K562 (cell line): ENCODE results near the gene MTO1. TPM values are rescaled to one million over a fixed set of nuclear protein-coding genes. Genes with fewer than 3 reads are reported as not detected.

ENCODE experiments used
- C11orf30 ChIP-seq: fragments of 450-650 bp; IDR thresholded peaks from 2 replicates; pipeline ENCODE4 v1.6.1; 2016; ENCODE audit warnings: low read depth, mild to moderate bottlenecking
- HNRNPH1 ChIP-seq: fragments of 200-400 bp; formaldehyde crosslinking; optimal IDR thresholded peaks from 2 replicates; pipeline ENCODE3; 2017; ENCODE audit warnings: low read depth, mild to moderate bottlenecking, low read length, moderate library complexity
- KHSRP ChIP-seq: fragments of 450-650 bp; IDR thresholded peaks from 2 replicates; pipeline ENCODE4 v1.6.1; 2017
- MXD1 ChIP-seq: fragments of 250-450 bp; sonication (Bioruptor Pico); IDR thresholded peaks from 2 replicates; pipeline ENCODE4 v1.8.0; 2021; ENCODE audit warnings: borderline replicate concordance, mild to moderate bottlenecking, moderate library complexity; ENCODE audit not compliant: poor library complexity, severe bottlenecking
- NELFE ChIP-seq: IDR thresholded peaks from 2 replicates; pipeline ENCODE4 v1.6.1; 2011; ENCODE audit warnings: mild to moderate bottlenecking; ENCODE audit not compliant: insufficient read depth, insufficient read length
- NFYB ChIP-seq: IDR thresholded peaks from 2 replicates; pipeline ENCODE4 v1.6.1; 2011; ENCODE audit warnings: mild to moderate bottlenecking, moderate library complexity; ENCODE audit not compliant: insufficient read length; ENCODE audit errors: extremely low read depth
- NRF1 ChIP-seq, 2 experiments: fragments of 450-650 bp; IDR thresholded peaks in 1 of 2; conservative IDR thresholded peaks in 1 of 2; 2 replicates each; pipeline ENCODE4 v1.6.1; 2014; ENCODE audit warnings: mild to moderate bottlenecking in 2 of 2
- POLR2AphosphoS5 ChIP-seq: IDR thresholded peaks from 2 replicates; pipeline ENCODE4 v1.6.1; 2011; ENCODE audit warnings: mild to moderate bottlenecking, low read depth, low read length, moderate library complexity; ENCODE audit not compliant: control insufficient read depth, insufficient read depth
- POLR2G ChIP-seq: fragments of 200-400 bp; formaldehyde crosslinking; IDR thresholded peaks from 2 replicates; pipeline ENCODE4 v1.6.1; 2017; ENCODE audit warnings: low read depth, mild to moderate bottlenecking, antibody characterized with exemption, low read length, moderate library complexity
- PYGO2 ChIP-seq: fragments of 450-650 bp; IDR thresholded peaks from 2 replicates; pipeline ENCODE4 v1.6.1; 2016; ENCODE audit warnings: mild to moderate bottlenecking, missing genetic modification characterization, moderate library complexity, missing compliant biosample characterization
- RBM39 ChIP-seq: fragments of 200-400 bp; formaldehyde crosslinking; optimal IDR thresholded peaks from 2 replicates; pipeline ENCODE3; 2018; ENCODE audit warnings: low read depth, low read length
- RUNX1 ChIP-seq: sonication (generic); IDR thresholded peaks from 2 replicates; pipeline ENCODE4 v1.6.1; 2016; ENCODE audit warnings: antibody characterized with exemption, low read depth
- SMC3 ChIP-seq: conservative IDR thresholded peaks from 2 replicates; pipeline ENCODE4 v1.6.1; 2011; ENCODE audit warnings: low read depth, low read length, improper control_type of control experiment; ENCODE audit not compliant: insufficient read depth
- STAT5A ChIP-seq: IDR thresholded peaks from 2 replicates; pipeline ENCODE4 v1.6.1; 2012; ENCODE audit warnings: low read length, inconsistent platforms, borderline replicate concordance
- TFAP4 ChIP-seq: sonication (generic); formaldehyde crosslinking; IDR thresholded peaks from 2 replicates; pipeline ENCODE4 v1.8.0; 2022; ENCODE audit warnings: missing genetic modification reagents, mild to moderate bottlenecking, moderate library complexity, borderline replicate concordance
- WHSC1 ChIP-seq: IDR thresholded peaks from one replicate; pipeline ENCODE4 v1.6.1; 2012; ENCODE audit warnings: low read length, control low read depth, inconsistent platforms
- polyA plus RNA-seq, 8 experiments: library from polyadenylated mRNA; depleted of rRNA in 4 of 8; stranded (reverse) in 5 of 8; unstranded in 3 of 8; fragments of >200 nt; fragmentation: Nextera tagmentation in 2 of 8; fragmentation: Illumina TruSeq in 1 of 8; extraction: Ambion mirVana in 2 of 8; extraction: Trizol in 1 of 8; gene quantifications; 2 replicates each; pipeline versions ENCODE4 v1.2.1 to v1.2.3, GENCODE V29; 2011 to 2014; ENCODE audit warnings: inconsistent platforms in 1 of 8, missing spikeins in 1 of 8
- total RNA-seq, 7 experiments: library from RNA; depleted of rRNA in 6 of 7; stranded (reverse); fragments of >200 nt in 6 of 7; fragmentation: Illumina TruSeq in 2 of 7; extraction: Trizol in 2 of 7; gene quantifications; 2 replicates each; pipeline versions ENCODE4 v1.2.1 to v1.2.3, GENCODE V29; 2011 to 2021; ENCODE audit warnings: low replicate concordance in 1 of 7
- TF ChIP-seq, protein P1 (sequence below): sonication (generic); formaldehyde crosslinking; IDR thresholded peaks from 2 replicates; pipeline ENCODE4 v1.8.0; 2022; ENCODE audit warnings: mild to moderate bottlenecking, missing genetic modification reagents
- TF ChIP-seq, protein P2 (sequence below), 2 experiments: fragments of 250-450 bp in 1 of 2; fragments of 450-650 bp in 1 of 2; sonication (Bioruptor Pico) in 1 of 2; IDR thresholded peaks; 2 replicates each; pipeline versions ENCODE4 v1.6.1 to v1.8.0; 2016 to 2021; ENCODE audit warnings: mild to moderate bottlenecking in 2 of 2, moderate library complexity in 2 of 2, missing compliant biosample characterization in 1 of 2, missing genetic modification characterization in 1 of 2
- TF ChIP-seq, protein P3 (sequence below): IDR thresholded peaks from 2 replicates; pipeline ENCODE4 v1.6.1; 2012; ENCODE audit warnings: low read depth, low read length, improper control_type of control experiment, borderline replicate concordance

Gene MTO1
- total and polyA plus RNA-seq, 9 of the 15 experiments (the other 6 are each of a cell fraction or from before 2014, with no cell fraction given), result 33.4 to 62.3 (median 50.6) TPM

DNA sequence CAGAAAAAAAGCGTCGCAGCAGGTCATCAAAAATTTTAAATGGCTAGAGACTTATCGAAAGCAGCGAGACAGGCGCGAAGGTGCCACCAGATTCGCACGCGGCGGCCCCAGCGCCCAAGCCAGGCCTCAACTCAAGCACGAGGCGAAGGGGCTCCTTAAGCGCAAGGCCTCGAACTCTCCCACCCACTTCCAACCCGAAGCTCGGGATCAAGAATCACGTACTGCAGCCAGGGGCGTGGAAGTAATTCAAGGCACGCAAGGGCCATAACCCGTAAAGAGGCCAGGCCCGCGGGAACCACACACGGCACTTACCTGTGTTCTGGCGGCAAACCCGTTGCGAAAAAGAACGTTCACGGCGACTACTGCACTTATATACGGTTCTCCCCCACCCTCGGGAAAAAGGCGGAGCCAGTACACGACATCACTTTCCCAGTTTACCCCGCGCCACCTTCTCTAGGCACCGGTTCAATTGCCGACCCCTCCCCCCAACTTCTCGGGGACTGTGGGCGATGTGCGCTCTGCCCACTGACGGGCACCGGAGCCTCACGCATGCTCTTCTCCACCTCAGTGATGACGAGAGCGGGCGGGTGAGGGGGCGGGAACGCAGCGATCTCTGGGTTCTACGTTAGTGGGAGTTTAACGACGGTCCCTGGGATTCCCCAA, 59.3 kb downstream of the MTO1 start, which contains the start of gene EEF1A1 (continued):
- no peak for TF ChIP-seq HNRNPH1
- TF ChIP-seq POLR2AphosphoS5, result peak; percentile 100
- TF ChIP-seq NELFE, result peak; percentile 96
- TF ChIP-seq, protein P1, sequence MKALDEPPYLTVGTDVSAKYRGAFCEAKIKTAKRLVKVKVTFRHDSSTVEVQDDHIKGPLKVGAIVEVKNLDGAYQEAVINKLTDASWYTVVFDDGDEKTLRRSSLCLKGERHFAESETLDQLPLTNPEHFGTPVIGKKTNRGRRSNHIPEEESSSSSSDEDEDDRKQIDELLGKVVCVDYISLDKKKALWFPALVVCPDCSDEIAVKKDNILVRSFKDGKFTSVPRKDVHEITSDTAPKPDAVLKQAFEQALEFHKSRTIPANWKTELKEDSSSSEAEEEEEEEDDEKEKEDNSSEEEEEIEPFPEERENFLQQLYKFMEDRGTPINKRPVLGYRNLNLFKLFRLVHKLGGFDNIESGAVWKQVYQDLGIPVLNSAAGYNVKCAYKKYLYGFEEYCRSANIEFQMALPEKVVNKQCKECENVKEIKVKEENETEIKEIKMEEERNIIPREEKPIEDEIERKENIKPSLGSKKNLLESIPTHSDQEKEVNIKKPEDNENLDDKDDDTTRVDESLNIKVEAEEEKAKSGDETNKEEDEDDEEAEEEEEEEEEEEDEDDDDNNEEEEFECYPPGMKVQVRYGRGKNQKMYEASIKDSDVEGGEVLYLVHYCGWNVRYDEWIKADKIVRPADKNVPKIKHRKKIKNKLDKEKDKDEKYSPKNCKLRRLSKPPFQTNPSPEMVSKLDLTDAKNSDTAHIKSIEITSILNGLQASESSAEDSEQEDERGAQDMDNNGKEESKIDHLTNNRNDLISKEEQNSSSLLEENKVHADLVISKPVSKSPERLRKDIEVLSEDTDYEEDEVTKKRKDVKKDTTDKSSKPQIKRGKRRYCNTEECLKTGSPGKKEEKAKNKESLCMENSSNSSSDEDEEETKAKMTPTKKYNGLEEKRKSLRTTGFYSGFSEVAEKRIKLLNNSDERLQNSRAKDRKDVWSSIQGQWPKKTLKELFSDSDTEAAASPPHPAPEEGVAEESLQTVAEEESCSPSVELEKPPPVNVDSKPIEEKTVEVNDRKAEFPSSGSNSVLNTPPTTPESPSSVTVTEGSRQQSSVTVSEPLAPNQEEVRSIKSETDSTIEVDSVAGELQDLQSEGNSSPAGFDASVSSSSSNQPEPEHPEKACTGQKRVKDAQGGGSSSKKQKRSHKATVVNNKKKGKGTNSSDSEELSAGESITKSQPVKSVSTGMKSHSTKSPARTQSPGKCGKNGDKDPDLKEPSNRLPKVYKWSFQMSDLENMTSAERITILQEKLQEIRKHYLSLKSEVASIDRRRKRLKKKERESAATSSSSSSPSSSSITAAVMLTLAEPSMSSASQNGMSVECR (CRISPR knock-in tag), result no peak; the same call in none of the 2 replicates
- TF ChIP-seq, protein P2, sequence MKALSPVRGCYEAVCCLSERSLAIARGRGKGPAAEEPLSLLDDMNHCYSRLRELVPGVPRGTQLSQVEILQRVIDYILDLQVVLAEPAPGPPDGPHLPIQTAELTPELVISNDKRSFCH (CRISPR knock-in tag; IDR thresholded peaks at IDR 0.05), result no peak
- TF ChIP-seq, protein P2 (tag; IDR thresholded peaks at IDR 0.05), result peak; percentile 58; the same call in 1 of the 2 replicates
- TF ChIP-seq NRF1 (conservative IDR thresholded peaks at IDR 0.05 in 1 of 2, IDR thresholded peaks at IDR 0.05 in 1 of 2), result peak; percentile 95
- TF ChIP-seq STAT5A, result no peak; the same call in 1 of the 2 replicates
- TF ChIP-seq, protein P3, sequence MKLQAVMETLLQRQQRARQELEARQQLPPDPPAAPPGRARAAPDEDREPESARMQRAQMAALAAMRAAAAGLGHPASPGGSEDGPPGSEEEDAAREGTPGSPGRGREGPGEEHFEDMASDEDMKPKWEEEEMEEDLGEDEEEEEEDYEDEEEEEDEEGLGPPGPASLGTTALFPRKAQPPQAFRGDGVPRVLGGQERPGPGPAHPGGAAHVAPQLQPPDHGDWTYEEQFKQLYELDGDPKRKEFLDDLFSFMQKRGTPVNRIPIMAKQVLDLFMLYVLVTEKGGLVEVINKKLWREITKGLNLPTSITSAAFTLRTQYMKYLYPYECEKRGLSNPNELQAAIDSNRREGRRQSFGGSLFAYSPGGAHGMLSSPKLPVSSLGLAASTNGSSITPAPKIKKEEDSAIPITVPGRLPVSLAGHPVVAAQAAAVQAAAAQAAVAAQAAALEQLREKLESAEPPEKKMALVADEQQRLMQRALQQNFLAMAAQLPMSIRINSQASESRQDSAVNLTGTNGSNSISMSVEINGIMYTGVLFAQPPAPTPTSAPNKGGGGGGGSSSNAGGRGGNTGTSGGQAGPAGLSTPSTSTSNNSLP, result no peak
- TF ChIP-seq RUNX1, result peak; percentile 79; the same call in 1 of the 2 replicates
- TF ChIP-seq PYGO2, result no peak
- no peak; the same call in 1 of the 2 replicates for TF ChIP-seq KHSRP
- peak; percentile 99 for TF ChIP-seq POLR2G
- peak; percentile 72 for TF ChIP-seq TFAP4 (CRISPR knock-in tag)
- no peak for TF ChIP-seq WHSC1
- TF ChIP-seq RBM39, result peak; percentile 99
- no peak for TF ChIP-seq NFYB
- TF ChIP-seq C11orf30, result no peak
- TF ChIP-seq MXD1 (CRISPR knock-in tag), result peak; percentile 52
- no peak; the same call in 1 of the 2 replicates for TF ChIP-seq SMC3
